Prostate gland (tissue), 2 donors: ENCODE results near the gene CCDC154.

ENCODE experiments used
- POLR2A ChIP-seq: fragments of 450-650 bp; IDR thresholded peaks from one replicate; pipeline ENCODE4 v1.6.1; 2016; ENCODE audit warnings: antibody characterized with exemption, mild to moderate bottlenecking
- POLR2AphosphoS5 ChIP-seq: sonication (generic); formaldehyde crosslinking; IDR thresholded peaks from one replicate; pipeline ENCODE4 v1.6.1; 2017; ENCODE audit warnings: antibody characterized with exemption
- TF ChIP-seq, protein P1 (sequence below), 4 experiments: fragments of 200-600 bp in 2 of 4; fragments of 450-650 bp in 2 of 4; sonication (generic) in 2 of 4; IDR thresholded peaks; 1 replicate in 3 of 4; 2 replicates in 1 of 4; pipeline ENCODE4 v1.5.1; 2016 to 2019; ENCODE audit warnings: antibody characterized with exemption in 4 of 4, mild to moderate bottlenecking in 2 of 4, moderate library complexity in 2 of 4

DNA sequence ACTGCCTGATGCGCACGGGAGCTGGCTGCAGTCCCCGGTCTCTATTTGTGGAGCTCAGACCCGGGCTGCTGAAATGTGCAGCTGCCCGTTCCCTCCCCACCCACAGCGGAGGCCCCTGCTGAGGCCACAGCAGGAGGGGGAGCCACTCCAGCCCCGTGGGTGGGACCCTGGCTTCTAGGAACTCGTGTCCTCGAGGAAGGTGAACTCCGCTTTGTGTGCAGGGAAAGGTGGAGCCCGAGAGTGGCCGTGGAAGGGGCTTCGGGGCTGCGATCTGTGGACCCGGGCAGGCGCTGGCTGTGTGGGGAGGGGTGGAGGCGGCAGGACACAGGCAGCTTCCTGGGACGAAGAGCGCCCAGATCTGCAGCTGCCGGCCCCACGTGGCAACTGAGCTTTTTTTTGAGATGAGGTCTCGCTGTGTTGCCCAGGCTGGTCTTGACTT, 2.9 kb downstream of the CCDC154 start:
- TF ChIP-seq, protein P1, sequence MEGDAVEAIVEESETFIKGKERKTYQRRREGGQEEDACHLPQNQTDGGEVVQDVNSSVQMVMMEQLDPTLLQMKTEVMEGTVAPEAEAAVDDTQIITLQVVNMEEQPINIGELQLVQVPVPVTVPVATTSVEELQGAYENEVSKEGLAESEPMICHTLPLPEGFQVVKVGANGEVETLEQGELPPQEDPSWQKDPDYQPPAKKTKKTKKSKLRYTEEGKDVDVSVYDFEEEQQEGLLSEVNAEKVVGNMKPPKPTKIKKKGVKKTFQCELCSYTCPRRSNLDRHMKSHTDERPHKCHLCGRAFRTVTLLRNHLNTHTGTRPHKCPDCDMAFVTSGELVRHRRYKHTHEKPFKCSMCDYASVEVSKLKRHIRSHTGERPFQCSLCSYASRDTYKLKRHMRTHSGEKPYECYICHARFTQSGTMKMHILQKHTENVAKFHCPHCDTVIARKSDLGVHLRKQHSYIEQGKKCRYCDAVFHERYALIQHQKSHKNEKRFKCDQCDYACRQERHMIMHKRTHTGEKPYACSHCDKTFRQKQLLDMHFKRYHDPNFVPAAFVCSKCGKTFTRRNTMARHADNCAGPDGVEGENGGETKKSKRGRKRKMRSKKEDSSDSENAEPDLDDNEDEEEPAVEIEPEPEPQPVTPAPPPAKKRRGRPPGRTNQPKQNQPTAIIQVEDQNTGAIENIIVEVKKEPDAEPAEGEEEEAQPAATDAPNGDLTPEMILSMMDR (IDR thresholded peaks at IDR 0.05): no peak
- TF ChIP-seq POLR2A (no peak), POLR2AphosphoS5 (no peak)
